Measurements from ENCODE around the gene CACNA1C. TPM values are rescaled to one million over a fixed set of nuclear protein-coding genes. Genes with fewer than 3 reads are reported as not detected.

Gene CACNA1C
- total RNA-seq, 2 experiments from 2014 or later: 0.05 to 0.08 TPM

DNA sequence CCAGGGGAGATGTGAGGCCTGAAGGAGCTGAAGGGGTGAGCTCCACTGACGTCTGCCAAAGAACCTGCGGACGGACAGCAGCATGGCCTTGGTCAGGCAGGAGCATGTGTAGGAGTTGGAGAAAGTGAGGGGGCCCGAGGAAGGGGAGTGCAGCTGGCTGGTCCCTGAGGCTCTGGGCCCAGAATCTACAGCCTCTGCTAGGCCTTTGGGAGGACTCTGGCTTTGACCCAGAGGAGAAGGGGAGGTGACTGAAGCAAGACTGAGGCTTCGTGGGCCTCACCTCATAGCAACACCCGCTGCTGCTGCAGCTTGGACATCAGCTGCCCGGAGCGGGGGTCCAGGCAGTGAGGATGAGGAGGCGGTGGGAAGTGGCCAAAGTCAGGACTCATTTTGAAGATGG lies 525.4 kb downstream of the CACNA1C start:
- Histone ChIP-seq H3K4me3 (ENCODE audit: low read length) (no peak overlapping the region), H3K9me3 (ENCODE audit: control insufficient read depth in 1 of 2, insufficient read depth in 1 of 2, low read length in 2 of 2) (no peaks in the 10 kb centered on the region), H3K27me3 (ENCODE audit: control insufficient read depth in 1 of 2, insufficient read depth in 2 of 2, low read length in 2 of 2) (peaks cover 9 to 10% of the 10 kb centered on the region in 2 experiments), H3K36me3 (ENCODE audit: insufficient read depth, low read length) (no peaks in the 10 kb centered on the region), H3K4me1 (ENCODE audit: insufficient read depth, low read length) (peaks cover 5% of the 10 kb centered on the region), H3K27ac (ENCODE audit: low read depth in 1 of 2, low read length in 2 of 2) (no peak overlapping the region)
- no peaks in the 10 kb centered on the region for H3K36me3 Mint-ChIP-seq (ENCODE audit: low read depth)
- DNase-seq: no peak
- no peak overlapping the region for H3K4me3 Mint-ChIP-seq
- intact Hi-C loops (cut with DNase I, micrococcal nuclease): no loop called here
- no peaks in the 10 kb centered on the region for H3K9me3 Mint-ChIP-seq
- H3K4me1 Mint-ChIP-seq (ENCODE audit: low read depth): peaks cover 4% of the 10 kb centered on the region
- no peak overlapping the region for H3K27ac Mint-ChIP-seq
- POLR2A ChIA-PET: no interaction called here
- ATAC-seq (ENCODE audit: poor library complexity): no peak
- no peak for TF ChIP-seq CTCF (IDR thresholded peaks at IDR 0.05)
- CTCF ChIA-PET: no interaction called here
- peaks cover 36% of the 10 kb centered on the region for H3K27me3 Mint-ChIP-seq

- no peak overlapping the region for H3K4me3 Mint-ChIP-seq
- no peaks in the 10 kb centered on the region for H3K9me3 Mint-ChIP-seq
- Histone ChIP-seq H3K27ac (ENCODE audit: low read depth in 1 of 2, low read length in 2 of 2) (no peak overlapping the region), H3K9me3 (ENCODE audit: control insufficient read depth in 1 of 2, insufficient read depth in 1 of 2, low read length in 2 of 2) (no peaks in the 10 kb centered on the region), H3K36me3 (ENCODE audit: insufficient read depth, low read length) (no peaks in the 10 kb centered on the region), H3K27me3 (ENCODE audit: control insufficient read depth in 1 of 2, insufficient read depth in 2 of 2, low read length in 2 of 2) (peaks cover 15 to 16% of the 10 kb centered on the region in 2 experiments), H3K4me1 (ENCODE audit: insufficient read depth, low read length) (peaks cover 7% of the 10 kb centered on the region), H3K4me3 (ENCODE audit: low read length) (no peak overlapping the region)
- intact Hi-C loops (cut with DNase I, micrococcal nuclease): no loop called here
- DNase-seq: no peak
- TF ChIP-seq CTCF (IDR thresholded peaks at IDR 0.05): no peak
- no peak for ATAC-seq (ENCODE audit: poor library complexity)
- ChIA-PET POLR2A (no interaction called here), CTCF (no interaction called here)
- H3K27me3 Mint-ChIP-seq: peaks cover 37% of the 10 kb centered on the region
- H3K4me1 Mint-ChIP-seq (ENCODE audit: low read depth): peaks cover 4% of the 10 kb centered on the region
- no peak overlapping the region for H3K27ac Mint-ChIP-seq
- H3K36me3 Mint-ChIP-seq (ENCODE audit: low read depth): no peaks in the 10 kb centered on the region
Measured at GRCh38 chr12:2578772-2579171, 526.0 kb downstream of the CACNA1C start.

- POLR2A ChIA-PET: no interaction called here
- no peak overlapping the region for H3K27ac Mint-ChIP-seq
- no peak overlapping the region for H3K4me3 Mint-ChIP-seq
- TF ChIP-seq CTCF (IDR thresholded peaks at IDR 0.05): no peak
- DNase-seq (no peak), ATAC-seq (ENCODE audit: poor library complexity) (no peak)
- peaks cover 47% of the 10 kb centered on the region for H3K27me3 Mint-ChIP-seq
- no peaks in the 10 kb centered on the region for H3K36me3 Mint-ChIP-seq (ENCODE audit: low read depth)
- intact Hi-C loops (cut with DNase I, micrococcal nuclease): loop anchor here (5.0 to 10.0 kb wide), 3 partner anchors 786 to 949 kb away; no protein-coding TSS in a partner anchor
- no peak overlapping the region for H3K27ac ChIP-seq (ENCODE audit: low read depth in 1 of 2, low read length in 2 of 2)
- no peaks in the 10 kb centered on the region for H3K36me3 ChIP-seq (ENCODE audit: insufficient read depth, low read length)
- peaks cover 7% of the 10 kb centered on the region for H3K4me1 ChIP-seq (ENCODE audit: insufficient read depth, low read length)
- peaks cover 4% of the 10 kb centered on the region for H3K4me1 Mint-ChIP-seq (ENCODE audit: low read depth)
- CTCF ChIA-PET: no interaction called here
- no peak overlapping the region for H3K4me3 ChIP-seq (ENCODE audit: low read length)
- no peaks in the 10 kb centered on the region for H3K9me3 Mint-ChIP-seq
- peaks cover 24% of the 10 kb centered on the region in 2 experiments for H3K27me3 ChIP-seq (ENCODE audit: control insufficient read depth in 1 of 2, insufficient read depth in 2 of 2, low read length in 2 of 2)
- no peaks in the 10 kb centered on the region for H3K9me3 ChIP-seq (ENCODE audit: control insufficient read depth in 1 of 2, insufficient read depth in 1 of 2, low read length in 2 of 2)
Measured at GRCh38 chr12:2580821-2581220, 528.0 kb downstream of the CACNA1C start.

All from CD4-positive, alpha-beta T cell (primary cell).